Melanocyte of skin (primary cell): ENCODE data around the gene BBLN. TPM values are rescaled to one million over a fixed set of nuclear protein-coding genes. Genes with fewer than 3 reads are reported as not detected.

Experiments used
- total RNA-seq, 2 donors: library from RNA; depleted of rRNA; stranded (reverse); fragments of >200 nt; gene quantifications; 2 replicates each; pipeline ENCODE4 v1.2.3, GENCODE V29; 2012

BBLN gene, protein sequence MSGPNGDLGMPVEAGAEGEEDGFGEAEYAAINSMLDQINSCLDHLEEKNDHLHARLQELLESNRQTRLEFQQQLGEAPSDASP
- 10 to 100 TPM; 13.7 to 41.6 TPM for total RNA-seq

DNA sequence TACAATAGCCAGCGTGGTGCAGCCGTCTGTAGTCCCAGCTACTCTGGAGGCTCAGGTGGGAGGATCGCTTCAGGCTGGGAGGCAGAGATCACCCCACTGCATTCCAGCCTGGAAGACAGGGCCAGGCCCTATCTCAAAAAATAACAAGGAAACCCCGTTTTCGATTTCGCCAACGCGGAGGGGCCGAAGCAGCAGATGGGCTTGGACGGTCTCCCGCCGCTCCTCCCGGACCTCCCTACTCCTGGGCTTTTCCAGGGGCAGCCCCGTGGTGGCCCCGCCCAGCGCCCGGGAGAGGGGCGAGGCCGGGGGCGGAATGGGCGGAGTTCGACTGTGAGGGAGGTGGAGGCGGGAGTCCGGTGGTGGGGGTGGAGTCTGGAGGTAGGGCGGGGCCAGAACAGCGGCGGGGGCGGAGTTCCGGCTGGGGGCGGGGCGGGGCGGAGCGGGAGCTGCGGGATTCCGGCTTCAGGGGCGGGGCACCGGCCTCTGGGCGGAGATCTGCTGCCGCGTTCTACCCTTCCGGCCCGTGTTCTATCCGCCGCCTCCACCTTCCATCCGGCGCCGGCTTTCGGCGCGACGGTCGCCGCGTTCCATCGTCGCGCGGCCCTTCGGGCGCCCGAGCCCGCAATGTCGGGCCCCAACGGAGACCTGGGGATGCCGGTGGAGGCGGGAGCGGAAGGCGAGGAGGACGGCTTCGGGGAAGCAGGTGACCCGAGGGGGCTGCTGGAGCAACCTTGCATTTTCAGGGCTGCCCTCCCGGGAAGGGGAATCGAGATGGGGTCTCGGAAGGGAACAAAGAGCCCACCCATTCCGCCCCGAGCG is at the start of gene BBLN:
BBLN (plus strand) TSS at position 482 of the 819 bp plus-strand sequence; CDS start at position 625, 143 bp downstream.

DNA sequence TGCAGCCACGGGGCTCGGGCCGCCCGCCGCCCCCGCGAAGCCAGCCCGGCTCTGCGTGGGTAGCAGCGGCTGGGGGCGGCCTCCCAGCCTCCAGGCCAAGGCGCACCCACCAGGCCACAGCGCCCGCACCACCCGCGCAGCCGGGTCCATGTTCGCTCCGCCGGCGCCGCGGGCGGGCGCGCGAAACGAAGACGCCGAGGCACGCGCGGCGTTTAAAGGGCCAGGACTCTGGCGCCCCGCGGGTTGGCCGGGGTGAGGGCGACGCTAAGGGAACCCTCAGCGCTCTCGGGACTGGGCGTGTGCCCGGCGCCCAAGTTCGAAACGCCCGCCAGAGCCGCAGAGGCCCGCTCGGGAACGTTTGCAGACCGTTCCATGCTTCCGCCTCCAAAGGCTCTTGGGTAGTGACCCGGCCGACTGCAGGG is 32.5 kb upstream of the BBLN start, which contains the start of gene PTGES2:
PTGES2 (minus strand) TSS at position 162 of the 422 bp plus-strand sequence; CDS start at position 150, 12 bp downstream.

DNA sequence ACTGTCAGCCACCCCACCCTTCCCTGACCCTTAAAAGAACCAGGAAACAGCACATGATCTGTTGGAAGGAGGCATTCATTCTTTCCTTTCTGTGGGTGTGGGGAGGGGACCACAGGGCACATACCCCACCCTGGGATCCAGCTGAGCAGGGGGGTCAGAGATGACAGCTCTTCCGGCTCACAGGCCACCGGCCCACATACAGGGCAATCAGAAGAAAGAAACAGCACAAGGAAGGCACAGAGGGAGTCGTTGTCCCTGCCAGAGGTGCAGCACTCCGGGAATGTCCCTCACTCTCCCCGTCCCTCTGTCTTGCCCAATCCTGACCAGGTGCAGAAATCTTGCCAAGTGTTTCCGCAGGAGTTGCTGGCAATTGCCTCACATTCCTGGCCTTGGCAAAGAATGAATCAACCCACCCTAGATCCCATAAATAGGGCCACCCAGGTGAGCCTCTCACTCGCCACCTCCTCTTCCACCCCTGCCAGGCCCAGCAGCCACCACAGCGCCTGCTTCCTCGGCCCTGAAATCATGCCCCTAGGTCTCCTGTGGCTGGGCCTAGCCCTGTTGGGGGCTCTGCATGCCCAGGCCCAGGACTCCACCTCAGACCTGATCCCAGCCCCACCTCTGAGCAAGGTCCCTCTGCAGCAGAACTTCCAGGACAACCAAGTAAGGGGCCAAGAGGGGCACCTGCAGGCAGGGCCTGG is 10.9 kb upstream of the BBLN start, which contains the start of gene LCN2:
LCN2 (plus strand) TSS at position 453 of the 701 bp plus-strand sequence; CDS start at position 526, 73 bp downstream.

DNA sequence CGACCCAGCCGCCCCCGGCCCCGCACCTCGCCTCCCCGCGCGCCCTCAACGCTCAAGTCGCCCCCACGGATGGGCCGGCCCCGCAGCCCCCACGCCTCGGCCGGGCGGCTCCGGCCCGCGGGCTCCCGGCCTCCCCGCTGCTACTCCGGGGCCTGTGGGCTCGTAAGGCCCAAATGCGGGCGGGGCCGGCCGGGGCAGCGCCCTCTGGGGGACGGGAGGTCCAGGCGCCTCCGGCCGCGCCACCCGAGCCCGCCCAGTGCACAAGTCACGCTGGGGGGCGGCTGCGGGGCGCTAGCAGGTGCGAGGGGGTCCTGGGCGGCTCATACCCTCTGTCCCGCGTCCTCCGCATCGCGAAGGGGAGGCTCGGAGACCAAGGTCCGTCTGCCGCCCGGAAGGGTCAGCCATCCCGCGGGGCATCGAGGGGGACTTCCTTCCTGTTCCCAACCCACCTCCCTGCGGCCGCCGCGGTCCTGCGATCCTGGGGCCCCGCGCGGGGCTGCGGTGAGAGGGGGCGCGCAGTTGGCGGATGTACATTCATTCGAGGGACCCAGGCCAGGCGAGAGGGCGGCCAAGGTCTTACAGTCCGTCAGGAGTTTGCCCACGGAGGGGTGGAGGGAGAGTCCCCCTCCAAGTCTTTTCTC is 31.5 kb downstream of the BBLN start, which contains the start of gene CIZ1:
CIZ1 (minus strand) TSS at position 167 of the 641 bp plus-strand sequence. CDS start 715 bp downstream, outside the sequence.

DNA sequence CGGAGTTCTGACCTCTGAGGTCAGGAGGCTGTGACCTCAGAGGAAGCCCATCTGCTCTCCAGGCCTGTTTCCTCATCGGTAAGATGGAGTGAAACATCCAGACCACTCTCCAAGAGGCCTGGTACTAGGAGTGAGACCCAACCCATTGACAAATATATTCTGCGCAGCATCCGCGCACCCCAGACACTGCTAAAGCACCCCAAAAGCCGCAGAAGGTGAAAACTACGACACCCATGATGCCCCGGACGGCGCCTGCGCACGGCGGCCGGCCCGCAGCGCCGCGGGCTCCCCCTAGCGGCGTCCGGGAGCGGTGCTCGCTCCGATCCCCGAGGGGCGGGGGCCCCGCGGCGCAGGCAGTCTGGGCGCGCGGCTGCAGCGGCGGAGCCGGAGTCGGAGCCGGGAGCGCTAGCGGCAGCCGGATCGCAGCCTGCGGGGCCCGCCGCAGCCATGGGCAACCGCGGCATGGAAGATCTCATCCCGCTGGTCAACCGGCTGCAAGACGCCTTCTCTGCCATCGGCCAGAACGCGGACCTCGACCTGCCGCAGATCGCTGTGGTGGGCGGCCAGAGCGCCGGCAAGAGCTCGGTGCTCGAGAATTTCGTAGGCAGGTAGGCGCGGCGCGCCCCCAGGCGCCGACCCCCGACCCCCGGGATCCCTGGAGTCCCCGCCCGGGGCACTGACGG is 43.1 kb downstream of the BBLN start, which contains the start of gene DNM1:
DNM1 (plus strand) TSS at position 356 of the 683 bp plus-strand sequence; CDS start at position 448, 92 bp downstream.

Other genes with a start within 250 kb of the BBLN start
- gene ST6GALNAC4, start 243.2 kb upstream of the BBLN start, total RNA-seq: 1 to 10 TPM; 5.2 to 8.3 TPM
- under 1 TPM; 0.33 to 0.34 TPM for gene PIP5KL1, start 229.5 kb upstream of the BBLN start, total RNA-seq
- 10 to 100 TPM; 12.0 to 18.3 TPM for gene DPM2, start 222.4 kb upstream of the BBLN start, total RNA-seq
- gene EEIG1, start 179.3 kb upstream of the BBLN start, total RNA-seq: 10 to 100 TPM in 1 of 2 donors, 1 to 10 TPM in 1; 7.3 to 27.5 TPM
- 1 to 10 TPM; 5.9 to 7.3 TPM for gene NAIF1, start 92.9 kb upstream of the BBLN start, total RNA-seq
- gene SLC25A25, start 92.0 kb upstream of the BBLN start, total RNA-seq: 10 to 100 TPM; 22.0 to 31.0 TPM
- 10 to 100 TPM; 63.3 to 82.3 TPM for gene PTGES2, start 32.5 kb upstream of the BBLN start, total RNA-seq
- gene LCN2, start 10.8 kb upstream of the BBLN start, total RNA-seq: not detected
- 10 to 100 TPM; 28.2 to 30.6 TPM for gene CIZ1, start 31.3 kb downstream of the BBLN start, total RNA-seq
- under 1 TPM; 0.67 to 0.69 TPM for gene DNM1, start 43.1 kb downstream of the BBLN start, total RNA-seq
- gene GOLGA2, start 115.7 kb downstream of the BBLN start, total RNA-seq: 10 to 100 TPM; 43.3 to 52.3 TPM
- 10 to 100 TPM; 13.4 to 19.3 TPM for gene SWI5, start 116.0 kb downstream of the BBLN start, total RNA-seq
- 10 to 100 TPM; 22.4 to 30.0 TPM for gene TRUB2, start 162.2 kb downstream of the BBLN start, total RNA-seq
- gene COQ4, start 162.6 kb downstream of the BBLN start, total RNA-seq: 10 to 100 TPM; 43.3 to 49.9 TPM
- 10 to 100 TPM; 39.6 to 49.0 TPM for gene SLC27A4, start 180.3 kb downstream of the BBLN start, total RNA-seq
- 10 to 100 TPM; 33.7 to 41.6 TPM for gene URM1, start 211.1 kb downstream of the BBLN start, total RNA-seq